Natural killer cell (primary cell): ENCODE data around the gene IL31RA. TPM values are rescaled to one million over a fixed set of nuclear protein-coding genes. Genes with fewer than 3 reads are reported as not detected.

Experiments
- ATAC-seq, 3 donors: fragments of 150-1000 bp in 2 of 3; fragments of 200-7000 bp in 1 of 3; cut with Tn5 transposase; 1 replicate in 1 of 3; 2 replicates in 2 of 3; pipeline ENCODE4 v1.10.0; 2021; ENCODE audit warnings: mild to moderate bottlenecking in 2 of 3, moderate library complexity in 2 of 3
- DNase-seq, 2 donors: peaks; one replicate each; pipeline versions ENCODE4 v3.0.0 to v3.0.0-alpha.2; 2013 to 2021; ENCODE audit warnings: mixed read lengths in 1 of 2
- H3K27ac ChIP-seq: one replicate; pipeline ENCODE4 v1.5.1; 2013; ENCODE audit warnings: mild to moderate bottlenecking, low read length
- H3K27me3 ChIP-seq: one replicate; pipeline ENCODE4 v1.6.1; 2013; ENCODE audit warnings: low read length; ENCODE audit not compliant: control insufficient read depth, insufficient read depth
- H3K36me3 ChIP-seq: one replicate; pipeline ENCODE4 v1.6.1; 2013; ENCODE audit warnings: low read length; ENCODE audit not compliant: control insufficient read depth, insufficient read depth
- H3K4me1 ChIP-seq: one replicate; pipeline ENCODE4 v1.6.1; 2013; ENCODE audit warnings: low read length; ENCODE audit not compliant: control insufficient read depth, insufficient read depth
- H3K4me3 ChIP-seq: one replicate; pipeline ENCODE4 v1.5.1; 2013; ENCODE audit warnings: low read length
- H3K9me3 ChIP-seq: one replicate; pipeline ENCODE4 v1.6.1; 2013; ENCODE audit warnings: low read length; ENCODE audit not compliant: control insufficient read depth, insufficient read depth
- H3K27ac Mint-ChIP-seq, 2 donors: one replicate each; pipeline ENCODE4 v1.8.0; 2022; ENCODE audit warnings: mild to moderate bottlenecking in 2 of 2, mixed read lengths in 2 of 2, moderate library complexity in 1 of 2
- H3K27me3 Mint-ChIP-seq, 2 donors: one replicate each; pipeline ENCODE4 v1.8.0; 2022; ENCODE audit warnings: low read depth in 2 of 2, mixed read lengths in 2 of 2
- H3K36me3 Mint-ChIP-seq: one replicate; pipeline ENCODE4 v1.8.0; 2022; ENCODE audit warnings: mixed read lengths
- H3K4me1 Mint-ChIP-seq, 2 donors: one replicate each; pipeline ENCODE4 v1.8.0; 2022; ENCODE audit warnings: mixed read lengths in 2 of 2
- H3K4me3 Mint-ChIP-seq: one replicate; pipeline ENCODE4 v1.8.0; 2022; ENCODE audit warnings: mild to moderate bottlenecking, moderate library complexity, mixed read lengths
- H3K9me3 Mint-ChIP-seq, 2 donors: one replicate each; pipeline ENCODE4 v1.8.0; 2022; ENCODE audit warnings: mixed read lengths in 2 of 2
- CTCF ChIP-seq: fragments of 200-600 bp; IDR thresholded peaks from one replicate; pipeline ENCODE4 v1.8.0; 2022; ENCODE audit warnings: antibody characterized with exemption
- WGBS: methylation state at CpG from one replicate; pipeline ENCODE4 v1.1.7; 2013; ENCODE audit warnings: missing lambda C conversion rate; ENCODE audit not compliant: insufficient coverage; 5-methylcytosine and 5-hydroxymethylcytosine counted together
- intact Hi-C: fragments of 100-400 bp; cut with micrococcal nuclease; formaldehyde crosslinking; loops from one replicate; pipeline ENCODE4 v1.14.2; 2022
- total RNA-seq, 4 donors: library from RNA; stranded (reverse); fragments of 120-200 nt in 1 of 4; gene quantifications; one replicate each; pipeline versions ENCODE4 v1.2.3 to v1.2.4, GENCODE V29; 2013 to 2022

Gene IL31RA
- total RNA-seq, 3 donors from 2014 or later (not counting 1 experiment from before 2014, with no cell fraction given), result not detected

- H3K9me3 Mint-ChIP-seq, result no peaks in the 10 kb centered on the region
- no peak overlapping the region for H3K27ac Mint-ChIP-seq
- Histone ChIP-seq H3K9me3 (no peaks in the 10 kb centered on the region), H3K4me3 (no peak overlapping the region), H3K27ac (no peak overlapping the region), H3K36me3 (no peaks in the 10 kb centered on the region), H3K27me3 (peaks cover 2% of the 10 kb centered on the region), H3K4me1 (no peaks in the 10 kb centered on the region)
- TF ChIP-seq CTCF, result no peak
- WGBS, result 93% methylated on average over 9 of the region's 9 CpGs
- H3K4me3 Mint-ChIP-seq, result no peak overlapping the region
- ATAC-seq (no peak), DNase-seq (no peak)
- intact Hi-C loops, result no loop called here
- no peaks in the 10 kb centered on the region for H3K36me3 Mint-ChIP-seq
- H3K27me3 Mint-ChIP-seq, result peaks cover 0 to 4% of the 10 kb centered on the region in 2 donors
- no peaks in the 10 kb centered on the region for H3K4me1 Mint-ChIP-seq
These were observed 34.2 kb downstream of the IL31RA start for GRCh38 chr5:55885359-55885758.

GRCh38 chr5:55888205-55888604 lies 37.0 kb downstream of the IL31RA start:
- no peak overlapping the region for H3K27ac ChIP-seq
- H3K4me3 Mint-ChIP-seq, result no peak overlapping the region
- no peaks in the 10 kb centered on the region for H3K4me1 Mint-ChIP-seq
- H3K4me1 ChIP-seq, result no peaks in the 10 kb centered on the region
- DNase-seq (no peak), ATAC-seq (no peak)
- H3K9me3 ChIP-seq, result no peaks in the 10 kb centered on the region
- WGBS, result 70% methylated on average over 5 of the region's 5 CpGs
- peaks cover under 1% of the 10 kb centered on the region for H3K27me3 ChIP-seq
- no peak for TF ChIP-seq CTCF
- H3K36me3 Mint-ChIP-seq, result no peaks in the 10 kb centered on the region
- H3K27ac Mint-ChIP-seq, result no peak overlapping the region
- peaks cover 0 to 4% of the 10 kb centered on the region in 2 donors for H3K27me3 Mint-ChIP-seq
- no peaks in the 10 kb centered on the region for H3K36me3 ChIP-seq
- H3K9me3 Mint-ChIP-seq, result no peaks in the 10 kb centered on the region
- no peak overlapping the region for H3K4me3 ChIP-seq
- intact Hi-C loops, result no loop called here

- H3K9me3 ChIP-seq, result no peaks in the 10 kb centered on the region
- Mint-ChIP-seq H3K27me3 (peaks cover 0 to 5% of the 10 kb centered on the region in 2 donors), H3K4me1 (peaks cover 4 to 6% of the 10 kb centered on the region in 2 donors), H3K9me3 (no peaks in the 10 kb centered on the region), H3K4me3 (no peak overlapping the region), H3K27ac (no peak overlapping the region), H3K36me3 (no peaks in the 10 kb centered on the region)
- intact Hi-C loops, result no loop called here
- ATAC-seq (no peak), DNase-seq (no peak)
- peaks cover 5% of the 10 kb centered on the region for H3K4me1 ChIP-seq
- no peaks in the 10 kb centered on the region for H3K36me3 ChIP-seq
- no peak for TF ChIP-seq CTCF
- 87% methylated on average over 2 of the region's 2 CpGs for WGBS
- H3K27me3 ChIP-seq, result no peaks in the 10 kb centered on the region
- H3K27ac ChIP-seq, result no peak overlapping the region
- H3K4me3 ChIP-seq, result no peak overlapping the region
These were observed 41.3 kb downstream of the IL31RA start for GRCh38 chr5:55892479-55892878.

- no peak for DNase-seq
- no peaks in the 10 kb centered on the region for H3K36me3 ChIP-seq
- Mint-ChIP-seq H3K9me3 (no peaks in the 10 kb centered on the region), H3K4me3 (no peak overlapping the region), H3K4me1 (peaks cover 10 to 11% of the 10 kb centered on the region in 2 donors), H3K27ac (no peak overlapping the region), H3K36me3 (no peaks in the 10 kb centered on the region), H3K27me3 (peaks cover 0 to 6% of the 10 kb centered on the region in 2 donors)
- H3K9me3 ChIP-seq, result no peaks in the 10 kb centered on the region
- H3K4me1 ChIP-seq, result peaks cover 11% of the 10 kb centered on the region
- H3K27me3 ChIP-seq, result no peaks in the 10 kb centered on the region
- no peak overlapping the region for H3K27ac ChIP-seq
- H3K4me3 ChIP-seq, result no peak overlapping the region
- intact Hi-C loops, result no loop called here
- WGBS, result 55% methylated on average over 3 of the region's 3 CpGs
- TF ChIP-seq CTCF, result no peak
- no peak for ATAC-seq
These were observed 43.0 kb downstream of the IL31RA start for GRCh38 chr5:55894135-55894534.
